ENCODE data around the gene CLCNKB.

CLCNKB gene

DNA sequence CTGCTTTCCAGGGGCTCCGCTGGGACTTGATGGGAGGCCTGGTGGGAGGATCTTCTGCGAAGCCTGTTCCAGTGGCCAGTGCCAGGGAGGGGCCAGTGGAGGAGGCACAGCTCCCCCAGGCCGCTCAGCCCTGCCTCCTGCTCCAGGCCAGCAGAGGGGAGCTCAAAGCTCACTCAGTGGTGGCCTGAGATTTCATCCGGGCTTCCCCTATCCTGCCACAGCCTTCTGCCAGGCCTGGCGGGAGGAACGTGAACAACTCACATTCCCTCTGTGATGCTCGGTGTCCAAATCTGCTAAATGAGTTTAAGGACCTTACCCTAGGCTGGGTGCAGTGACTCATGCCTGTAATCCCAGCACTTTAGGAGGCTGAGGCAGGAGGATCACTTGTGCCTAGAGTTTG lies 3.3 kb downstream of the CLCNKB start:
- no peaks in the 10 kb centered on the region; the same call in 1 of the 2 replicates for H3K27me3 ChIP-seq (ENCODE audit: control insufficient read depth, low read length)
- H3K79me2 ChIP-seq (ENCODE audit: control insufficient read depth, low read length), result no peaks in the 10 kb centered on the region
- H3K9me2 ChIP-seq (replicated peaks; ENCODE audit: control insufficient read depth, low read length), result no peaks in the 10 kb centered on the region
- H3K4me2 ChIP-seq (ENCODE audit: low read length), result no peak overlapping the region
- H4K20me1 ChIP-seq (ENCODE audit: control insufficient read depth, insufficient read depth, low read depth, low read length), result no peaks in the 10 kb centered on the region
- H3K36me3 ChIP-seq (ENCODE audit: control insufficient read depth, low read length), result no peaks in the 10 kb centered on the region
- no peak overlapping the region for H3K27ac ChIP-seq (ENCODE audit: low read depth, low read length)
- H3K4me1 ChIP-seq (ENCODE audit: control insufficient read depth, low read length), result no peaks in the 10 kb centered on the region
- H3K9me3 ChIP-seq (ENCODE audit: control insufficient read depth, insufficient read depth, low read length), result no peaks in the 10 kb centered on the region
- no peaks in the 10 kb centered on the region for H3F3A ChIP-seq (ENCODE audit: control insufficient read depth, insufficient read depth)
- no peak overlapping the region for H3K4me3 ChIP-seq (ENCODE audit: low read length)
- TF ChIP-seq, protein P1, sequence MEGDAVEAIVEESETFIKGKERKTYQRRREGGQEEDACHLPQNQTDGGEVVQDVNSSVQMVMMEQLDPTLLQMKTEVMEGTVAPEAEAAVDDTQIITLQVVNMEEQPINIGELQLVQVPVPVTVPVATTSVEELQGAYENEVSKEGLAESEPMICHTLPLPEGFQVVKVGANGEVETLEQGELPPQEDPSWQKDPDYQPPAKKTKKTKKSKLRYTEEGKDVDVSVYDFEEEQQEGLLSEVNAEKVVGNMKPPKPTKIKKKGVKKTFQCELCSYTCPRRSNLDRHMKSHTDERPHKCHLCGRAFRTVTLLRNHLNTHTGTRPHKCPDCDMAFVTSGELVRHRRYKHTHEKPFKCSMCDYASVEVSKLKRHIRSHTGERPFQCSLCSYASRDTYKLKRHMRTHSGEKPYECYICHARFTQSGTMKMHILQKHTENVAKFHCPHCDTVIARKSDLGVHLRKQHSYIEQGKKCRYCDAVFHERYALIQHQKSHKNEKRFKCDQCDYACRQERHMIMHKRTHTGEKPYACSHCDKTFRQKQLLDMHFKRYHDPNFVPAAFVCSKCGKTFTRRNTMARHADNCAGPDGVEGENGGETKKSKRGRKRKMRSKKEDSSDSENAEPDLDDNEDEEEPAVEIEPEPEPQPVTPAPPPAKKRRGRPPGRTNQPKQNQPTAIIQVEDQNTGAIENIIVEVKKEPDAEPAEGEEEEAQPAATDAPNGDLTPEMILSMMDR (IDR thresholded peaks at IDR 0.05; ENCODE audit: low read depth, low read length, poor library complexity, severe bottlenecking), result no peak
- TF ChIP-seq EZH2phosphoT487 (IDR thresholded peaks at IDR 0.05; ENCODE audit: borderline replicate concordance, low read length), result no peak

DNA sequence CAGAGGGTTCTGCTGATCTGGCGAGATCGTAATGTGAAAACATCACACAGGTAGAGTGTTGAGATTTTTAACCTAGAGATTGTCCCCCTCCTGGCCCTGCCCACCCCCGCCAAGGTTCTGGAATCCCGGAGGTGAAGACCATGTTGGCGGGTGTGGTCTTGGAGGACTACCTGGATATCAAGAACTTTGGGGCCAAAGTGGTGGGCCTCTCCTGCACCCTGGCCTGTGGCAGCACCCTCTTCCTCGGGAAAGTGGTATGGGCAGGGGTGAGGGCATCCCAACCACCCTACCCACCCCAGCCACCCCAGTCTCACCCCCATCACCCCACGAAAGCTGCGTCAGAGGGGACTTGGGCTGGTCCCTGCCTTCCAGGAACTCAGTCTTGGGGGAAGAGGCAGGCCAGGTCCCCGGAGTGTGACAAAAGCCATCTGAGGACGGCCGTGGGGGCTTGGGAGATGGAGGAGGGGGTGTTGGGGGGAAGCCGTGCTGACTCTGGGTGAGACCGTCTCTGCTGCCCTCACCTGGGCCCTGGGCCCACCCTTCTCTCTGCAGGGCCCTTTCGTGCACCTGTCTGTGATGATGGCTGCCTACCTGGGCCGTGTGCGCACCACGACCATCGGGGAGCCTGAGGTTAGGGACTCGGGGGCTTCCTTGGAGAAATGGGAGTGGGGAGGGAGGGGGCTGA lies 4.4 kb downstream of the CLCNKB start:
- no peaks in the 10 kb centered on the region for H3K79me2 ChIP-seq (ENCODE audit: control insufficient read depth, low read length)
- H3K36me3 ChIP-seq (ENCODE audit: control insufficient read depth, low read length), result no peaks in the 10 kb centered on the region
- no peak for TF ChIP-seq EZH2phosphoT487 (IDR thresholded peaks at IDR 0.05; ENCODE audit: borderline replicate concordance, low read length)
- TF ChIP-seq, protein P1 (IDR thresholded peaks at IDR 0.05; ENCODE audit: low read depth, low read length, poor library complexity, severe bottlenecking), result no peak
- H3K27ac ChIP-seq (ENCODE audit: low read depth, low read length), result no peak overlapping the region
- H3F3A ChIP-seq (ENCODE audit: control insufficient read depth, insufficient read depth), result no peaks in the 10 kb centered on the region
- H3K9me2 ChIP-seq (replicated peaks; ENCODE audit: control insufficient read depth, low read length), result no peaks in the 10 kb centered on the region
- no peaks in the 10 kb centered on the region for H3K4me1 ChIP-seq (ENCODE audit: control insufficient read depth, low read length)
- H3K4me3 ChIP-seq (ENCODE audit: low read length), result no peak overlapping the region
- no peaks in the 10 kb centered on the region for H3K27me3 ChIP-seq (ENCODE audit: control insufficient read depth, low read length)
- no peaks in the 10 kb centered on the region for H3K9me3 ChIP-seq (ENCODE audit: control insufficient read depth, insufficient read depth, low read length)
- H4K20me1 ChIP-seq (ENCODE audit: control insufficient read depth, insufficient read depth, low read depth, low read length), result no peaks in the 10 kb centered on the region
- H3K4me2 ChIP-seq (ENCODE audit: low read length), result no peak overlapping the region

- no peaks in the 10 kb centered on the region for H3K79me2 ChIP-seq (ENCODE audit: control insufficient read depth, low read length)
- H3K4me3 ChIP-seq (ENCODE audit: low read length), result no peak overlapping the region
- H3K9me3 ChIP-seq (ENCODE audit: control insufficient read depth, insufficient read depth, low read length), result no peaks in the 10 kb centered on the region
- no peak overlapping the region for H3K27ac ChIP-seq (ENCODE audit: low read depth, low read length)
- no peak overlapping the region for H3K4me2 ChIP-seq (ENCODE audit: low read length)
- no peaks in the 10 kb centered on the region for H3K36me3 ChIP-seq (ENCODE audit: control insufficient read depth, low read length)
- H3K9me2 ChIP-seq (replicated peaks; ENCODE audit: control insufficient read depth, low read length), result no peaks in the 10 kb centered on the region
- no peaks in the 10 kb centered on the region for H3K27me3 ChIP-seq (ENCODE audit: control insufficient read depth, low read length)
- TF ChIP-seq, protein P1 (IDR thresholded peaks at IDR 0.05; ENCODE audit: low read depth, low read length, poor library complexity, severe bottlenecking), result no peak
- no peak for TF ChIP-seq EZH2phosphoT487 (IDR thresholded peaks at IDR 0.05; ENCODE audit: borderline replicate concordance, low read length)
- H3F3A ChIP-seq (ENCODE audit: control insufficient read depth, insufficient read depth), result no peaks in the 10 kb centered on the region
- no peaks in the 10 kb centered on the region for H3K4me1 ChIP-seq (ENCODE audit: control insufficient read depth, low read length)
- no peaks in the 10 kb centered on the region for H4K20me1 ChIP-seq (ENCODE audit: control insufficient read depth, insufficient read depth, low read depth, low read length)
Observed at GRCh38 chr1:16048573-16049189, 5.1 kb downstream of the CLCNKB start.

All from DOHH2 (cell line).